Karpas-422 (cell line): ENCODE data around the gene MAGI1. TPM values are rescaled to one million over a fixed set of nuclear protein-coding genes. Genes with fewer than 3 reads are reported as not detected.

ENCODE experiments used
- DNase-seq: peaks from one replicate; pipeline ENCODE4 v3.0.0-alpha.2; 2015
- H2AFZ ChIP-seq: fragments of 200-600 bp; sonication (generic); 2 replicates; pipeline ENCODE4 v1.6.1; 2014; ENCODE audit warnings: antibody characterized with exemption, low read length, mixed read lengths
- H3K27ac ChIP-seq: fragments of 200-600 bp; sonication (generic); 2 replicates; pipeline ENCODE4 v1.5.1; 2014; ENCODE audit warnings: mild to moderate bottlenecking, low read length, moderate library complexity
- H3K27me3 ChIP-seq: fragments of 200-600 bp; sonication (generic); 2 replicates; pipeline ENCODE4 v1.6.1; 2014; ENCODE audit warnings: low read length, mixed read lengths
- H3K36me3 ChIP-seq: fragments of 200-600 bp; sonication (generic); 2 replicates; pipeline ENCODE4 v1.6.1; 2014; ENCODE audit warnings: low read length, mixed read lengths; ENCODE audit not compliant: insufficient read depth
- H3K4me1 ChIP-seq: fragments of 200-600 bp; sonication (generic); 2 replicates; pipeline ENCODE4 v1.6.1; 2014; ENCODE audit warnings: mild to moderate bottlenecking, low read length, mixed read lengths
- H3K4me2 ChIP-seq: fragments of 200-600 bp; sonication (generic); 2 replicates; pipeline ENCODE4 v1.6.1; 2014; ENCODE audit warnings: low read length, low read depth, mild to moderate bottlenecking; ENCODE audit not compliant: poor library complexity, severe bottlenecking
- H3K4me3 ChIP-seq: fragments of 200-600 bp; sonication (generic); 2 replicates; pipeline ENCODE4 v1.5.1; 2014; ENCODE audit warnings: mild to moderate bottlenecking, antibody characterized with exemption, low read length, mixed read lengths
- H3K79me2 ChIP-seq: fragments of 200-600 bp; sonication (generic); 2 replicates; pipeline ENCODE4 v1.6.1; 2014; ENCODE audit warnings: mild to moderate bottlenecking, low read length, mixed read lengths
- H3K9ac ChIP-seq: fragments of 200-600 bp; sonication (generic); 2 replicates; pipeline ENCODE4 v1.6.0; 2014; ENCODE audit warnings: low read length
- H3K9me2 ChIP-seq: fragments of 200-600 bp; sonication (generic), shearing (Covaris generic); replicated peaks from 2 replicates; pipeline ENCODE4 v1.6.0; 2014; ENCODE audit warnings: mild to moderate bottlenecking, low read length, moderate library complexity; ENCODE audit not compliant: insufficient read depth
- H3K9me3 ChIP-seq: fragments of 300-700, 200-600 bp; sonication (generic); 2 replicates; pipeline ENCODE4 v1.6.1; 2014; ENCODE audit warnings: low read length, mixed read lengths
- H4K20me1 ChIP-seq: fragments of 200-600 bp; sonication (generic); 2 replicates; pipeline ENCODE4 v1.6.1; 2014; ENCODE audit warnings: mild to moderate bottlenecking, antibody characterized with exemption, low read length, low read depth; ENCODE audit not compliant: insufficient read depth
- total RNA-seq: library from RNA; depleted of rRNA; stranded (reverse); fragments of >200 nt; shearing (Covaris generic); gene quantifications from 2 replicates; pipeline ENCODE4 v1.2.3, GENCODE V29; 2014; ENCODE audit warnings: low replicate concordance

MAGI1 gene
- total RNA-seq, 1 experiment from 2014 or later = 0.71 TPM

DNA sequence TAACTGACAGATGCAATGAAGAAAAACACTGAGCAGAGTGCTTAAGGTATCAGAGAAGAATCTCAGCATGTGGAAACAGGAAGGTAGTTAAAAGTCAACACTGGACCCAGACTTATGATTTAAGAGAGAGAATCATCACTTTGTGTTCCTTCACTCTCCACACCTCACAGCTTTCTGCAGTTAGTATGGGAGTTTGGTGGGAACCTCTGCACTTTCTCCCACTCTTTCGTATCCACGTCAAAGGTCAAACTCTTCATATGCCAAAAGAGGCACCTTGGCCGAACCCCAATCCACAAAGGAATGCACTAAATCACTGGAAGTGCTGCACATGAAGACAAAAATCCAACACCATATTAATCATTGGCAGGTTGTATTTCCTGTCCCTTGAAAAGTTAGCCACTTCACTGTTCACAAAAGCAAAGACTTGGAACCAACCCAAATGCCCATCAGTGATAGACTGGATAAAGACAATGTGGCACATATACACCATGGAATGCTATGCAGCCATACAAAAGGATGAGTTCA, 361.2 kb downstream of the MAGI1 start:
- H3K27me3 ChIP-seq = no peaks in the 10 kb centered on the region
- no peak overlapping the region for H3K27ac ChIP-seq
- no peak overlapping the region for H2AFZ ChIP-seq
- no peak for DNase-seq
- H3K4me2 ChIP-seq = no peak overlapping the region
- no peaks in the 10 kb centered on the region for H3K9me2 ChIP-seq
- H3K4me3 ChIP-seq = no peak overlapping the region
- H3K9ac ChIP-seq = no peak overlapping the region
- no peaks in the 10 kb centered on the region for H3K9me3 ChIP-seq
- H3K79me2 ChIP-seq = no peaks in the 10 kb centered on the region
- H3K36me3 ChIP-seq = no peaks in the 10 kb centered on the region
- H3K4me1 ChIP-seq = no peaks in the 10 kb centered on the region
- H4K20me1 ChIP-seq = no peaks in the 10 kb centered on the region

DNA sequence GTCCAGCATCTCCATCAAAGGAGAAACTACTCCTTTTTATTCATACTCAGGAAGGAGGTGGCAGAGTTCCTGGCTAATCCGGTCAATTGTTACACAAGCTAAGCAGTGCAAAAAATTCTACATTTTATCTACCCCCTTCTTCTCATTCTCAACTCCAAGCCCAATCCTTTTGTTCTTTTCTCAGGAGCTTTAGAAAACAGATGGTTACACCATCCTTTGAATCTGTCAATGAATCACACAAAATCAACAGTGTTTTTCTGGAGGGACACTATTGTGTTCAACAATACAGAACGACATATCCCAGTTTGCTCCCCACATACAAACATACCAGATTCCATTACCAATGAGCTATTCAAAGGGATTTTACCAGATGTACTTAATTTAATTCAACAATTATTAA, 362.1 kb downstream of the MAGI1 start:
- Histone ChIP-seq H3K27ac (no peak overlapping the region), H3K36me3 (no peaks in the 10 kb centered on the region), H3K4me1 (no peaks in the 10 kb centered on the region), H4K20me1 (no peaks in the 10 kb centered on the region), H3K4me3 (no peak overlapping the region), H3K4me2 (no peak overlapping the region), H3K9ac (no peak overlapping the region), H3K9me3 (no peaks in the 10 kb centered on the region), H3K27me3 (no peaks in the 10 kb centered on the region), H3K9me2 (no peaks in the 10 kb centered on the region), H2AFZ (no peak overlapping the region), H3K79me2 (no peaks in the 10 kb centered on the region)
- no peak for DNase-seq

DNA sequence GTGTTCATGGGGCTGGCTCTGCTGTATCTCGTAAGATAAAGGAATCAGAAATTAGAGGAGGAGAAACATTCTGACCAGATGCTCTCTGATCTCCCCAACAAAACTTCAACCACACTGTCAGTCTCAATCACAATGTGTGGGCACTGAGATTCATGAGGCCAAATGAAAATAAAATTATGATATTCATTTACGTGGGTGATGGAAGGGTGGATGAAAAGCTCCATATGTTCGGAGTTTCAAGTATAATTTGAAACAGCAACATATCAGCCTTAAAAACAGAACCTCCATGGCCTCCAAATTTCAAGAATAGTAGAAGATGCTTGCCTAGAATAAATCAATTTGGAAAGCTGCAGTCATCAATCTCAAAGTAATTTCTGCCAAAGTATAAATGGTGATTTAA, 363.7 kb downstream of the MAGI1 start:
- H3K9ac ChIP-seq = no peak overlapping the region
- no peak overlapping the region for H3K4me2 ChIP-seq
- no peak overlapping the region for H3K27ac ChIP-seq
- no peaks in the 10 kb centered on the region for H4K20me1 ChIP-seq
- no peak overlapping the region for H3K4me3 ChIP-seq
- no peak overlapping the region for H2AFZ ChIP-seq
- H3K9me2 ChIP-seq = no peaks in the 10 kb centered on the region
- no peaks in the 10 kb centered on the region for H3K27me3 ChIP-seq
- H3K79me2 ChIP-seq = no peaks in the 10 kb centered on the region
- no peaks in the 10 kb centered on the region for H3K36me3 ChIP-seq
- no peaks in the 10 kb centered on the region for H3K4me1 ChIP-seq
- no peak for DNase-seq
- H3K9me3 ChIP-seq = no peaks in the 10 kb centered on the region

DNA sequence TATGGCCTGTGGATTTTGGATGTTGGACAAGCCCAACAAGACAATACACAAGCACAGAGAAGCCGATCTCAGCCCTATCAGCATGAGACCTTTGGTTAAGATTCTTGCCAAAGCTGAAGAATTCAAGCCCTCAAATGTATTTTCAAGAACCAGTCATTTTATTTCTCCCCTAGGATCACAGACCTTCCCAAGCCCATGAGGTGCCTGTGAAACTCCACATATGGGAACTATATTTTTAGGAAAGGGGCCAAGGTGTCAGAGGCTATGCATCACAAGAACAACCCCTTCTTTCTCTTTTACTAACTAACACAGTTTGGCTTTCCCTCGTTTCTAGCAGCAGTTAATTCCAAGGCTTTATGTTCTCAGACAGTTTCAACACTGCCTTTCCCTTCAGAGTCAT, 364.5 kb downstream of the MAGI1 start:
- H3K9ac ChIP-seq = no peak overlapping the region
- H4K20me1 ChIP-seq = no peaks in the 10 kb centered on the region
- no peak overlapping the region for H2AFZ ChIP-seq
- no peak overlapping the region for H3K27ac ChIP-seq
- no peak for DNase-seq
- no peaks in the 10 kb centered on the region for H3K9me3 ChIP-seq
- no peaks in the 10 kb centered on the region for H3K27me3 ChIP-seq
- H3K79me2 ChIP-seq = no peaks in the 10 kb centered on the region
- no peaks in the 10 kb centered on the region for H3K4me1 ChIP-seq
- no peak overlapping the region for H3K4me2 ChIP-seq
- no peaks in the 10 kb centered on the region for H3K9me2 ChIP-seq
- no peaks in the 10 kb centered on the region for H3K36me3 ChIP-seq
- H3K4me3 ChIP-seq = no peak overlapping the region

DNA sequence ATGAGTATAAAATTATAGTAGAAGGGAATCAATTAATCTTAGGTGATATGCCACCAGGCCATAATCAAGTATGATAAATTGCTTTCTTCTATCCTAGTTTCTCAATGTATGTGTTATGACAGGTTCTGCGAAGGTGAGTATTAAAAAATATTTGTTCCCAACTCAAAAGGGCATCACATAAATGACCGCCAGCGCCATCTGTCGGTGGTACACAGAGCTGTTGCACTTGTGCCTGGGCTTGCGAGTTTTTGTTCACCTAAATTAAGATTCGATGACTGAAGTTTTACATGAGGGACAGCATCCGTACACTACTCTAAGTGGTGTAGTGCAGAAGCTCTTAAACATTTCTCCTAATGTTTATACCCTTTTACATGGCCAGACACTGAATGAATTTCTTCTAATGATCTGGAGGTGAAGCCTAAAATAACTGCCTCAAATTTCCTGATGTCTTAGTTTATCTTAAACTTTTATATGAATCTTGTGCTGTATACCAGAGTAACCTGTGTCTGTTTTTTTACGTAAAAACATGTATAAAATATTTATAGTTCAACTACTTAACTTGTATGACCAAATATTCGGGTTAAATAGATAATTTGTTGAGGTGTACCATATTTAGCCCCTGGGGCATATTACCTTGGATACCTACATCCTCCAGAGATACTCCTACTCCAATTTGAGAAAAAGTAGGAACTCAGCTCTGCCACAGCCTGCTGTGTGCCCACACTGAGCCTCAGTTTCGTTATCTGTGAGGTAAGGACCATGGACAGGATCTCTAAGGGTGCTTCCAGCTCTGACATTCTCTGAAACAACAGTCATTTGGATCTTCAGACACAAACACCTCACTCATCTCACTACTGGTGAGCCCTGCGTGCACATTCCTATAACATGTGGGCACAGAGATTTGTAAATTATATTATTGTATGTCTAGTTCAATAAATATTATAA, 365.6 kb downstream of the MAGI1 start:
- DNase-seq = peak; percentile 83
- no peaks in the 10 kb centered on the region for H3K79me2 ChIP-seq

DNA sequence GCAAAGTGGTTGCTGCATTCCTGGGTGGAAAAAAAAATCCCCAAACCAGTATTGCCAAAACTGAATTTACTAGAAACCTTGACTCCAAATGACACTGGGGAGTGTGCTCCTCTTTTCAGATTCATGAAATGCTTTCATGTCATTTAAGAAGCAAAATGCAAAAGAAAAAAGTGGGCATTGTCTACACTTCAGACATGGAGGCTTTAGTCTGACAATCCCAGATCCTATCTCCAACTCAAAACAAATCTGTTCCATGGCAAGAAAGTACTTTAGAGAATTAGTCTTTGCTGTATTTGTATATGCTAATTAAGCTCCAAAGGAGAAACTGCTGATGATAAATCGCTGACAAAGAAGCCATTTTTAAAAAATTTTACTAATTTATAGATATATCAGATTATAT, 366.7 kb downstream of the MAGI1 start:
- no peak overlapping the region for H3K4me2 ChIP-seq
- no peaks in the 10 kb centered on the region for H3K9me3 ChIP-seq
- H3K4me1 ChIP-seq = no peaks in the 10 kb centered on the region
- H3K9ac ChIP-seq = no peak overlapping the region
- H3K27ac ChIP-seq = no peak overlapping the region
- H3K79me2 ChIP-seq = no peaks in the 10 kb centered on the region
- no peaks in the 10 kb centered on the region for H3K36me3 ChIP-seq
- H4K20me1 ChIP-seq = no peaks in the 10 kb centered on the region
- H3K27me3 ChIP-seq = no peaks in the 10 kb centered on the region
- no peak overlapping the region for H3K4me3 ChIP-seq
- no peak overlapping the region for H2AFZ ChIP-seq
- no peaks in the 10 kb centered on the region for H3K9me2 ChIP-seq
- no peak for DNase-seq

More for the DNA sequence above, 365.6 kb downstream of the MAGI1 start:
- H3K27me3 ChIP-seq = no peaks in the 10 kb centered on the region
- no peak overlapping the region for H3K4me2 ChIP-seq
- no peaks in the 10 kb centered on the region for H4K20me1 ChIP-seq
- H3K4me3 ChIP-seq = no peak overlapping the region
- no peak overlapping the region for H3K27ac ChIP-seq
- no peaks in the 10 kb centered on the region for H3K36me3 ChIP-seq
- no peak overlapping the region for H2AFZ ChIP-seq
- H3K4me1 ChIP-seq = no peaks in the 10 kb centered on the region
- no peaks in the 10 kb centered on the region for H3K9me3 ChIP-seq
- H3K9ac ChIP-seq = no peak overlapping the region
- H3K9me2 ChIP-seq = no peaks in the 10 kb centered on the region

DNA sequence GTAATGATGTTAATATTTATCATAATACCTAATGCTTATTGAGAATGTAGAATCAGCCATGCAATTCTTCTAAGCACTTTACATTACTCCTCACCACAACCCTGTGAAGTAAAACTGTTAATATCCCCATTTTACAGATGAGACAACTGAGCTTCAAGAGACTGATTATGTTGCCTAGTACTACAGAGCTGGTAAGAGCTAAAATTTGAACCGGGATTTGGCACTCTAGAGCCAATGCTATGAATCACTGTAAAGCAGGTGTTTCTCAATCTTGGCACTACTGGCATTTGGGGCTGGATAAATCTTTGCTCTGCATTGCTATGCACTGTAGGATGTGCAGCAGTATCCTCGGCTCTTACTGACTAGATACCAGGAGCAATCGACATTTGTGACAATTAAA, 367.7 kb downstream of the MAGI1 start:
- Histone ChIP-seq H3K9me2 (no peaks in the 10 kb centered on the region), H3K4me3 (no peak overlapping the region), H3K4me2 (no peak overlapping the region), H3K9ac (no peak overlapping the region), H4K20me1 (no peaks in the 10 kb centered on the region), H3K27me3 (no peaks in the 10 kb centered on the region), H3K79me2 (no peaks in the 10 kb centered on the region), H2AFZ (no peak overlapping the region), H3K27ac (no peak overlapping the region), H3K36me3 (no peaks in the 10 kb centered on the region), H3K9me3 (no peaks in the 10 kb centered on the region), H3K4me1 (no peaks in the 10 kb centered on the region)
- no peak for DNase-seq

DNA sequence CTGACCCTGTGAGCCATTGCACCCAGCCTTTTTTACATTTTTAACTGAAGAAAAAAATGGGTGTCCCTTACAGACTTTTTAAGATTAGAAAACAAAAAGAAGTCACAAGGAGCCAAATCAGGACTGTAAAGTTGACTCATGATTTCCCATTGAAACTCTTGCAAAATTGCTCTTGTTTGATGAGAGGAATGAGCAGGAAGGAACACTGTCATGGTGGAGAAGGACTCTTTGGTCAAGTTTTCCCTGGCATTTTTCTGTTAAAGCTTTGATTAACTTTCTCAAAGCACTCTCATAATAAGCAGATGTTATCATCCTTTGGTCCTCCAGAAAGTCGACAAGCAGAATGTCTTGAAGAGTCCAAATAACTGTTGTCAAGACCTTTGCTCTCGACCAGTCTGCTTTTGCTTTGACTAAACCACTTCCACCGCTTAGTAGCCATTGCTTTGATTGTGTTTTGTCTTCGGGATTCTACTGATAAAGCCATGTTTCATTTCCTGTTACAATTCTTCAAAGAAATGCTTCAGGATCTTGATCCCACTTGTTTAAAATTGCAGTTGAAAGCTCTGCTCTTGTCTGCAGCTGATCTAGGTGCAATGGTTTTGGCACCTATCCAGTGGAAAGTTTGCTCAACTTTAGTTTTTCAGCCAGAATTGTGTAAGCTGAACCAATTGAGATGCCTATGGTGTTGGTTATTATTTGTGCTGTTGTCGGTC, 369.4 kb downstream of the MAGI1 start:
- H2AFZ ChIP-seq = no peak overlapping the region
- DNase-seq = no peak

More for the DNA sequence above, 369.4 kb downstream of the MAGI1 start:
- H3K9me2 ChIP-seq = no peaks in the 10 kb centered on the region
- H3K4me2 ChIP-seq = no peak overlapping the region
- H3K27ac ChIP-seq = no peak overlapping the region
- H3K9ac ChIP-seq = no peak overlapping the region
- H3K79me2 ChIP-seq = no peaks in the 10 kb centered on the region
- no peaks in the 10 kb centered on the region for H3K4me1 ChIP-seq
- H3K9me3 ChIP-seq = no peaks in the 10 kb centered on the region
- H4K20me1 ChIP-seq = no peaks in the 10 kb centered on the region
- no peak overlapping the region for H3K4me3 ChIP-seq
- H3K27me3 ChIP-seq = no peaks in the 10 kb centered on the region
- H3K36me3 ChIP-seq = no peaks in the 10 kb centered on the region
